Effector memory CD4-positive, alpha-beta T cell (primary cell): ENCODE results near the gene FBXO5.

Source experiments
- DNase-seq, 3 donors: peaks; one replicate each; pipeline ENCODE4 v3.0.0-alpha.2; 2020
- H3K27ac ChIP-seq: 2 replicates; pipeline ENCODE4 v1.7.0; 2013; ENCODE audit warnings: mild to moderate bottlenecking, low read length, moderate library complexity; ENCODE audit not compliant: insufficient read depth, poor library complexity, severe bottlenecking
- H3K27me3 ChIP-seq: replicated peaks from 2 replicates; pipeline ENCODE4 v1.7.0; 2013; ENCODE audit warnings: mild to moderate bottlenecking, low read length; ENCODE audit not compliant: insufficient read depth, control insufficient read depth, poor library complexity, severe bottlenecking
- H3K36me3 ChIP-seq: 2 replicates; pipeline ENCODE4 v1.7.0; 2013; ENCODE audit warnings: mild to moderate bottlenecking, low read length, moderate library complexity; ENCODE audit not compliant: control insufficient read depth, insufficient read depth
- H3K4me1 ChIP-seq: 2 replicates; pipeline ENCODE4 v1.7.0; 2013; ENCODE audit warnings: low read length, mild to moderate bottlenecking; ENCODE audit not compliant: control insufficient read depth, insufficient read depth, poor library complexity, severe bottlenecking
- H3K4me3 ChIP-seq: 2 replicates; pipeline ENCODE4 v1.7.0; 2013; ENCODE audit warnings: low read length, low read depth, mild to moderate bottlenecking; ENCODE audit not compliant: insufficient read depth, poor library complexity, severe bottlenecking
- H3K9me3 ChIP-seq: 2 replicates; pipeline ENCODE4 v1.7.0; 2013; ENCODE audit warnings: mild to moderate bottlenecking, low read length, moderate library complexity; ENCODE audit not compliant: control insufficient read depth

FBXO5 gene

DNA sequence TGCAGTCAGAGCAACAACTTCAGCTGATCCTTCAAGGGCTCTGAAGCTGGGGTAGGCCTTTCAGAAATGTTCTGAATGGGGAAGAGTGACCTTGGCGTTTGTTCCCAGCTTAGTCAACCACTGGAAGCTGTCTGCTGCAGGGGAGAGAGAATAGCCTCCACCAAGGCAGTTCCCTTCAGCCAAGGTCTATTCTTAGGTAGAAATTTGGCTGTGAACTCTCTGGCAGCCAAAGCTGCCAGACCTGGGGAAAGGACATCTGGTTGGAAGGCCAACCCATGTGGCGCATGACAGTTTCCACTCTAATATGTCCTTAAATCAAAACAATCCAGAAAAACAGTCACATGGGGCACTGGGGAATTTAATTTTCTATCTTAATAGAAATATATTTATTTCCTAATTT lies 60.1 kb downstream of the FBXO5 start:
- no peaks in the 10 kb centered on the region for H3K9me3 ChIP-seq
- H3K27ac ChIP-seq, result no peak overlapping the region
- no peaks in the 10 kb centered on the region for H3K27me3 ChIP-seq
- H3K4me1 ChIP-seq, result no peaks in the 10 kb centered on the region
- DNase-seq, result no peak
- H3K36me3 ChIP-seq, result no peaks in the 10 kb centered on the region
- no peak overlapping the region for H3K4me3 ChIP-seq
